Hindlimb muscle (tissue), 1 donor: Measurements from ENCODE around the gene PKHD1. TPM values are rescaled to one million over a fixed set of nuclear protein-coding genes. Genes with fewer than 3 reads are reported as not detected.
A peak's percentile ranks its signal among the peaks of the same experiment; 100 is the strongest.

Source experiments
- DNase-seq: peaks from one replicate; pipeline ENCODE4 v3.0.0-alpha.2; 2013
- polyA plus RNA-seq: library from polyadenylated mRNA; unstranded; fragments of 120-200 nt; gene quantifications from one replicate; pipeline ENCODE4 v1.2.1, GENCODE V29; 2013; ENCODE audit not compliant: insufficient read length

The PKHD1 gene
- polyA plus RNA-seq, 1 donor: 9.5 TPM

DNA sequence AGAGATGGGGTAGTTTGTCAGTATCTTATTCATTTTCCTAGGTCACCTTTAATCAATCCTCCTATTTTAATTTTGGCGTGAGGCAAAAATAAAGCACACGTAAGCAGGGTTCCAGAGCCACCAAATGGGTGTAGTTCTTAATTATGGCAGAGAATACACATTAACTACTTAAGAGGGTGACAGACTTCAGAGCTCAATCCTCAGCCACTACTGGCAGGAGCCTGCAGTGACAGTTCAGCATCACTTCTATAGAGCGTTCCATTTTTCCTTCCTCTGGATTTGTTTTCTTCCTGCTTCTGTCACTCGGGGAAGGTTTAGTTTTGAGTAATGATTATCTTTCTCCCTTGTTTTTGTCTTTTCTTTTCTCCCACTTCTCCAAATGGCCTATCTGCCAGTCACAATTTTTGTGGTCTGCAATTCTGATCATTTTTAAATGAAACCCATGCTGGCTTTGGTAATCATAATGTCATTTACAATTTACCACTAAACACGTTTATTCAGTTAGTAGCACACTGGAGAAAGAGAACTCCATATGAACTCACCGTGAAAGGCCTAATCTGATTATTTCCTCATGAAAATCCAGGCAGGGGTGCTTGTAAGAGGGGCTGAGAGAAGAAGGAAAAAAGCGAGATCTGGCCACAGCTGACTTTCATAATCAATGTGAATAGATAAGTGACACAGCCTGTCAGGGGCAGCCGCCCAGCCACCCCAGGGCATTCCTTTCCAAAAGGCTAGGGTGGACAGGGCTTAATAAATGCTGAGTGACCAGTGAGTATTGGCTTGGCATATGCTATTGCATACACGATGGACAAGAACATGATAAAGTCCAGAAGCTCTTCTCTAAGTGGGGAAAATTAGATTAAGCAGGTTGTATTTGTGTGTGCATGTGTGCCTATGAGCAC, 412.1 kb downstream of the PKHD1 start:
- DNase-seq: no peak

- DNase-seq: no peak
Observed at GRCh38 chr6:51663525-51663924, 423.9 kb downstream of the PKHD1 start.

DNA sequence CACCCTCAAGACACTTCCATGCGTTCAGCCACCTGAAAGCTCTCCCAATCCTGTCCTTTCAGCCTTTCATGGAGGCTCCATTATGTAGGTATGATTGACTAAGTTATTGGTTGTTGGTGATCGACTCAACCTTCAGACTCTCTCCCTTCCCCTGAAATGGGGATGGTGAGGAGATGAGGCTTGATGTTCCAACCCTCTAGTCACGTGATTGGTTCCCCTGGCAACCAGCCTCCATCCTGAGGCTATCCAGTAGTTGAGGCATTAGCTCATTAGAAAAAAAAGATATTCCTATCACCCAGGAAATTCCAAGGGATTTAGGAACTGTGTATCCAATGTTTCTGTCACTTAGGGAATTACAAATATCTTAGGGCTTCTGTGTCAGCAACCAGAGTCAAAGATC, 426.6 kb downstream of the PKHD1 start:
- DNase-seq: no peak

GRCh38 chr6:51657491-51657890, 429.9 kb downstream of the PKHD1 start:
- DNase-seq: no peak

GRCh38 chr6:51655517-51655916, 431.9 kb downstream of the PKHD1 start:
- DNase-seq: no peak

GRCh38 chr6:51654647-51655046, 432.8 kb downstream of the PKHD1 start:
- DNase-seq: no peak

GRCh38 chr6:51651132-51651817, 436.1 kb downstream of the PKHD1 start:
- DNase-seq: no peak

DNA sequence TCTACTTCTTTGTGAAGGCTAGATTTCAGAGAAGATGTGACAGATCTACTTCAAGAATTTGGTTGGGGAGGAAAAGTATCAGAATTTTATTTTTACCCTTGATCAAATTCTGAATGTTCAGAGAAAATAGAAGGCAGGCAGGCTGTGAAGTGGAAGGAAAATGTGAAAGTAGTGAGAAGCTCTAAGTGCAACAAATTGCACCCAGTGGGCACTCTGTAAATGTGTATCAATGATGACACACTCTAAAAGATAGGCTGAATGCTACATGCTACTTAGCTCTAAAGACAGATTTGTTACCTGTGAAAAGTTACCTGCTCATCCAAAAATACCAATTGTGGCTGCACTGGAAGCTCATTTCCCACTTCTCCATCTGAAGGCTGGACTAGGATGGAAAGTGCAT, 438.6 kb downstream of the PKHD1 start:
- DNase-seq: no peak

DNA sequence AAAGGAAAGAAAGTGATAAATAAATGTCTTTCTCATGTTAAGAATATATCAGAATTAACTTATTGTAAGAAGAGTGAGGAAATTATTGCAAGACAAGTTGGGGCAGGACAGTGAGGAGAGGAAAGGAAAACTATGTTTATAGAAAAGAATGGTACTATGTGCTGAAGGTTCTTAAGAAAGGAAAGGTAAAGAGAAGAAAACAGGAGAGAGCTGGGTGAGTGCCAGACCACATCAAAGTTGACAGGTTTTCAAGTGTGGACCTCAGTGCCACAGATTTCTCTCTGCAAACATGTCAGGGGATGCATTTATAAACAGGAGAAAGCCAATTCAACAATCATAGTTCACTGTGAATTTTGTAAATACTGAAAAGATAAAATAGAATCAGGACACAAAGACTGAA, 439.2 kb downstream of the PKHD1 start:
- DNase-seq: no peak

GRCh38 chr6:51644426-51644825, 443.0 kb downstream of the PKHD1 start:
- no peak for DNase-seq

DNA sequence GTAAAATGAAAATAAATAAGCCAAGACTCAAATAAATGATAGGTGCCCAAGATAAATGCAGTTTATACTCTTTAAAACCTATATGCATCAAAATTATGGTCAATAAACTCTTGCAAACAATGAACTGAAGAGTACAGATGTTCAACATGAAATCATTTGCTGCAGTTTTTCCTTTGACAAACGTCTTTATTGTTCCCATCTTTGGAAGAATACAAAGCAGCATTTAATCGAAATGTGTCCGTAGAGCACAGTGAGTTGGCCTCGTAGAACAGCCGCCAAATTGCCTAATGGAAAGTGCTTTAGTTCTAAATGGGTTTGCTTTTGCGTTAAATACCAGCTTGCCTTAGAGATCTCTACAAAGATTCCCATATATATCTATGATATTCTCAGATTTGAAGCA, 447.4 kb downstream of the PKHD1 start:
- DNase-seq: no peak

DNA sequence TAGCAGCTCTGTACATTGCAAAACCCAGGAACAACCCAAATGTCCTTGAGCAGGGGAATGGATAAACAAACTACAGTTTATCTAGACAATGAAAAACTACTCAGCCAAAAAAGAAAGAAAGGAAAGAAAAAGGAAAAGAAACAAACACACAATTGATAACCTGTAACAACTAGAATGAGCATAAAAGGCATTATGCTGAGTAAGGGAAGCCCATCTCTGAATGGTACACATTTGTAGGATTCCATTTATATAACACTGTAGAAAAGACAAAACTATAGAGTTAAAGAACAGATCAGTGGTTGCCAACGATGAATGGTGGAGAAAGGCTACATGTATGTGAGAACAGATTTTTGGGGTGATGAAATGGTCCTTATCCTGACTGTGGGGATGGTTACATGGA, 454.0 kb downstream of the PKHD1 start:
- DNase-seq: no peak

DNA sequence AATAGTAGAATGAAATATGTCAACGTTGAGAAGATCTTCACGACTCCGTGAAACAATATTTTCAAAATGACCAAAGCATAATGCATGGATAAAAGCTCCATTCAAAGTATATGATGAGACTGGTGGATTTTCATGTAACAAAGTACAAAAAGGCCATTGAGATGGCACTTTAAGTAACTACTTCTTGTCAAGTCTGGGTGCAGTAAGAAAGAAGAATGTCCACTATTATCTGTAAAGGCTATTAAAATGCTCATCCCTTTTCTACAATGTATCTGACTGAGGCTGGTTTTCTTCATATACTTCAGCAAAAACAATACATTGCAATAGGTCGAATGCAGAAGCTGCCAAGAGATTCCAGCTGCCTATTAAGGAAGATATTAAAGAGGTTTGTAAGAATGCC, 457.4 kb downstream of the PKHD1 start:
- no peak for DNase-seq

DNA sequence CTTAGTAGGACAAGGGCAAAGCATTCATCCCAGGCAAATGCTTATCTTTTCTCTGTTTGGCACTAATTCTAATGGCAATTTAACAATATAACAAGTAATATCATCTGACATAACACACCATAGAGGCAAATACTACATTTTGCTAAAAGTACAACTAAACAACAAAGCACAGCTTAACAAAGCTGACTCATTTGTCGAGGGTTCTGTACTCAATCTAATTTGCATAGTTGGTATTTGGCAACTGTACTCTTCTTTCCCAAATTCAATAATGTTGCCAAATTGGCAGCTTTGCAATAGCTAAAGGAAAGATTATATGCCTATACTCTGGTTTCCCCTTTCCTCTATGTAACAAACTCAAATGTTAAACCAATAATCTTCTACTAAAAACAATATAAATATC, 461.0 kb downstream of the PKHD1 start:
- no peak for DNase-seq

- DNase-seq: no peak
Observed at GRCh38 chr6:51625566-51625965, 461.8 kb downstream of the PKHD1 start.

DNA sequence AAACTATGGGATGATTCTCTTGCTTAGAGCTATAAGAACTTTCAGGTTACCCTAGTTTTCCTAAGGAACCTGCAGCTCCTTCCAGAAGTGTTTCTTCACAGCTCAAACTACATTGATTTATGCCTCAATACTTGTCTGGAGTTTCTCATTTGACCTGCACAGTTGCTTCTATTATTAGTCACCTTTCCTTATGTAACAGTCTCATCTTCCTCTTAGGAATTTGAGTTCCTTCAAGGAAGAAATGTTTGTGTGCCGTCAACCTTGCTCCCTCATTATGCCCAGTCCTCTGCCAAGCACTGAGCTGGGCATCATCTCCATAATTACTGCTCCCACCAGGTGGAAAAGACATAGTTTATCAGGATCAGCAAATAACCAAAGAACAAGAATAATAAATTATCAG, 466.4 kb downstream of the PKHD1 start:
- DNase-seq: no peak

DNA sequence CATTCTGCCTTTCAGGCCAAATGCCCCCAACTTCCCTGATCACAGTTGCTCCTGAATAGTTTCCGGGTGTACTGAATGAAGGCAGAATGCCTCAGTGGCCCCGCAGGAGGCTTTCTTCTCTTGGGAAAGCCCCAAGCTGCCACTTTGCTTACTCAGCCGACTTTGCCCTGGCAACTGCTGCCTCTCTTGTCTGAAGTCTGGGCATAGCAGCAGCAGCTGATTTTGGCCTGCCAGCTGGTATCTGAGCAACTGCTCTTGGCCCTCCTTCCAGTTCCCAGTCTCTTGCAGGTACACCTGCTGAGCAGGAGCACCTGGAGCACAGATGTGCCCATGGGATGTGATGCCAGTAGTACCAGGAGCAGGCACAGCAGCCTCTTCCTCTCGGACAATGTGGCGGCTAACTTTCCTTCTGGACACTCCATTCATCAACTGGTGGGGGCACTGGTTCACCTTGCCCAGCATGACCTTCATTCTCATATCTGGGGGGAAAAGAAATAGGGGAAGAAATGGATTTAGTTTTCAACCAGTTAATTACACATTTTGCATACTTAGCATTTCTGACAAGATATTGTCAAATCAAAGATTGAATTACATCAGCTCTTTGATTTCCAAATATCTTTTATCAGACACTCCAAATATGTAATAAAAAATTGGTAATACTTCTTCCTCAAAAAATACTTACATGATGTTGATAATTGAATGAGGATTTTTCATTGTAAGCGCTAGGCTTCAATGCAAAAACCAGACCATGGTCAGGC, 468.2 kb downstream of the PKHD1 start:
- DNase-seq: no peak

- no peak for DNase-seq
Observed at GRCh38 chr6:51618563-51618962, 468.9 kb downstream of the PKHD1 start.

- DNase-seq: peak; percentile 25
Observed at GRCh38 chr6:51617751-51618150, 469.7 kb downstream of the PKHD1 start.

- no peak for DNase-seq
Observed at GRCh38 chr6:51616243-51616642, 471.2 kb downstream of the PKHD1 start.

GRCh38 chr6:51614725-51615124, 472.7 kb downstream of the PKHD1 start:
- DNase-seq: no peak

- no peak for DNase-seq
Observed at GRCh38 chr6:51613558-51613957, 473.9 kb downstream of the PKHD1 start.

DNA sequence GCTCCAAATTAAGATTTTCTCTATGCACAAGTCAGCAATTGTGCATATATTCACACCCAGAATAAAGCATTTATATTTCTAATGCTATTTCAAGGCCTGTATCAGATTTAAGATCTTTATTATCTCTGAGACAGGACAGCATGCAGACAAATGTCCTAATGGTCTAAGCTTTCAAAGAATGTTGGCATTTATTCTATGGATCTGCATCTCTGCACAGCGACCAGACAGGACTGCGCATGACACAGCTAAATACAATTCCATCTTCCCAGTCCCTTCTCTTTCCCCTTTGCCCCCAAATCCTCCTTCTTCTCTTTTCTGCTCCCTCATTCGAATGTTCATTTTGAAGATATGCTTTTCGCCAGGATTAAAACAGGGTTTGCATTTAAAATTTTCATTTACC, 478.5 kb downstream of the PKHD1 start:
- no peak for DNase-seq
